Stimulated activated CD4-positive, alpha-beta T cell treated with anti-CD3 and anti-CD28 coated beads, Interleukin-1b, Interleukin-23, amount 100 ng/mL, for 24 hours (primary cell): Measurements from ENCODE around the gene NFIX.

ENCODE experiments used
- DNase-seq, 4 experiments: peaks; one replicate each; pipeline ENCODE4 v3.0.0-alpha.2; 2020; ENCODE audit warnings: low read depth in 4 of 4, low spot score in 1 of 4

The NFIX gene

DNA sequence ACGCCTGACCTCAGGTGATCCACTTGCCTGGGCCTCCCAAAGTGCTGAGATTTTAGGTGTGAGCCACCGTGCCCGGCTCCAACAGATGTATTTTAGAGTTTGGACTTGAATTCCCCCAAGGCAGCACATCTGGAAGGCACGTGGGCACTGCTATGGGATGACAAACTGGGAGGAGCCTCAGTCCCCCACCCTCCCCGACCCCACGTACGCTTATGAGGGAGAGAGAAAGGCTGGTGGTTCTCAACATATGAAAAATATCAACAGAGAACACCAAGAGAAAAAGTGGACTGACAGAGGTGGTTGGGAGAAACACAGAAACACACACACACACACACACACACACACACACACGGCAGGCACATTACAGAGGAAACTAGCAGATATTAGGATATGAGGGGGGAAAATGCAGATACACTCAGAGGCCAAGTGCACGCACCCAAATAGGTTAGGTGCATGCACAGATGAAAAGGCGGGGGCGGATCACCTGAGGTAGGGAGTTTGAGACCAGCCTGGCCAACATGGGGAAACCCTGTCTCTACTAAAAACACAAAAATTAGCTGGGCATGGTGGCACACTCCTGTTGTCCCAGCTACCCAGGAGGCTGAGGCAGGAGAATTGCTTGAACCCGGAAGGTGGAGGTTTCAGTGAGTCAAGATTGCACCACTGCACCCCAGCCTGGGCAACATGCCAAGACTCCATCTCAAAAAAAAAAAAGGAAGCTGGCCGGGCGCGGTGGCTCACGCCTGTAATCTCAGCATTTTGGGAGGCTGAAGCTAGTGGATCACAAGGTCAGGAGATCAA is 151.7 kb downstream of the NFIX start:
- no peak for DNase-seq
